A673 (cell line): ENCODE measurements around the gene ARMC6.

Experiments
- EZH2 ChIP-seq: fragments of 200-600 bp; sonication (generic); IDR thresholded peaks from 2 replicates; pipeline ENCODE4 v1.6.1; 2017; ENCODE audit warnings: borderline replicate concordance, low read depth, mild to moderate bottlenecking, mixed read lengths, antibody characterized with exemption, low read length; ENCODE audit not compliant: poor library complexity, severe bottlenecking
- TF ChIP-seq, protein P1 (sequence below): fragments of 300-800, 200-600 bp; sonication (generic); conservative IDR thresholded peaks from 2 replicates; pipeline ENCODE4 v1.5.1; 2017; ENCODE audit warnings: low read depth, mild to moderate bottlenecking, antibody characterized with exemption, low read length, moderate library complexity, mixed read lengths

DNA sequence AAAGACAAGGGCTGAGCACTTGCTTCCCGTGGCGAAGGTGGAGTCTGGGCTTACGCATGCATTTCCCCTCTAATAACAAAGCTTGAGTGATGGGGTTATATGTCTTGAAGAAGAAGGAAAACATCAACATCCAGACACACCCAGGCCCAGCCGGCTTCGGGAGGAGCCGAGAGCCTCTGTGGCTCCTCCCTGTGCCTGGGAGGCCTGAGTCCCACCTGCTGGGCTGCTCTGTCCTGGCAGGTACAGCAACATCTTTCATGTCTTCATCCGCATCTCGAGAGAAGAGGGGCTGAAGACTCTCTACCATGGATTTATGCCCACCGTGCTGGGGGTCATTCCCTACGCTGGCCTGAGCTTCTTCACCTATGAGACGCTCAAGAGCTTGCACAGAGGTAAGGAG lies 74.3 kb downstream of the ARMC6 start:
- TF ChIP-seq, protein P1, sequence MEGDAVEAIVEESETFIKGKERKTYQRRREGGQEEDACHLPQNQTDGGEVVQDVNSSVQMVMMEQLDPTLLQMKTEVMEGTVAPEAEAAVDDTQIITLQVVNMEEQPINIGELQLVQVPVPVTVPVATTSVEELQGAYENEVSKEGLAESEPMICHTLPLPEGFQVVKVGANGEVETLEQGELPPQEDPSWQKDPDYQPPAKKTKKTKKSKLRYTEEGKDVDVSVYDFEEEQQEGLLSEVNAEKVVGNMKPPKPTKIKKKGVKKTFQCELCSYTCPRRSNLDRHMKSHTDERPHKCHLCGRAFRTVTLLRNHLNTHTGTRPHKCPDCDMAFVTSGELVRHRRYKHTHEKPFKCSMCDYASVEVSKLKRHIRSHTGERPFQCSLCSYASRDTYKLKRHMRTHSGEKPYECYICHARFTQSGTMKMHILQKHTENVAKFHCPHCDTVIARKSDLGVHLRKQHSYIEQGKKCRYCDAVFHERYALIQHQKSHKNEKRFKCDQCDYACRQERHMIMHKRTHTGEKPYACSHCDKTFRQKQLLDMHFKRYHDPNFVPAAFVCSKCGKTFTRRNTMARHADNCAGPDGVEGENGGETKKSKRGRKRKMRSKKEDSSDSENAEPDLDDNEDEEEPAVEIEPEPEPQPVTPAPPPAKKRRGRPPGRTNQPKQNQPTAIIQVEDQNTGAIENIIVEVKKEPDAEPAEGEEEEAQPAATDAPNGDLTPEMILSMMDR = no peak
- no peak for TF ChIP-seq EZH2
